Liver (tissue), 9 donors: ENCODE data around the gene TRIM32. TPM values are rescaled to one million over a fixed set of nuclear protein-coding genes. Genes with fewer than 3 reads are reported as not detected.

Source experiments
- DNase-seq: peaks from one replicate; pipeline ENCODE4 v3.0.0-alpha.2; 2017; ENCODE audit warnings: low spot score
- H3K27ac ChIP-seq, 2 donors: one replicate each; pipeline ENCODE4 v1.7.0; 2013; ENCODE audit warnings: inconsistent platforms in 2 of 2, low read length in 2 of 2, control low read depth in 1 of 2, low read depth in 1 of 2, mild to moderate bottlenecking in 1 of 2
- H3K27me3 ChIP-seq, 4 donors: one replicate each; pipeline versions ENCODE4 v1.6.1 to v1.7.0; 2013; ENCODE audit warnings: low read length in 3 of 4, inconsistent platforms in 1 of 4, mild to moderate bottlenecking in 1 of 4, moderate library complexity in 1 of 4; ENCODE audit not compliant: control insufficient read depth in 4 of 4, insufficient read depth in 4 of 4
- H3K36me3 ChIP-seq, 4 donors: one replicate each; pipeline versions ENCODE4 v1.6.1 to v1.7.0; 2013; ENCODE audit warnings: low read length in 3 of 4, mild to moderate bottlenecking in 3 of 4, low read depth in 1 of 4, moderate library complexity in 1 of 4; ENCODE audit not compliant: control insufficient read depth in 4 of 4, insufficient read depth in 3 of 4
- H3K4me1 ChIP-seq, 4 donors: one replicate each; pipeline versions ENCODE4 v1.6.1 to v1.7.0; 2013; ENCODE audit warnings: low read length in 3 of 4, mild to moderate bottlenecking in 3 of 4, moderate library complexity in 1 of 4; ENCODE audit not compliant: control insufficient read depth in 4 of 4, insufficient read depth in 4 of 4
- H3K4me3 ChIP-seq, 3 donors: one replicate each; pipeline versions ENCODE4 v1.6.1 to v1.7.0; 2013; ENCODE audit warnings: low read length in 3 of 3, control low read depth in 1 of 3, low read depth in 1 of 3, mild to moderate bottlenecking in 1 of 3
- H3K9ac ChIP-seq, 2 donors: one replicate each; pipeline ENCODE4 v1.7.0; 2013; ENCODE audit warnings: low read length in 2 of 2, mild to moderate bottlenecking in 2 of 2, moderate library complexity in 2 of 2, control low read depth in 1 of 2, low read depth in 1 of 2
- H3K9me3 ChIP-seq, 4 donors: one replicate each; pipeline versions ENCODE4 v1.6.1 to v1.7.0; 2013; ENCODE audit warnings: low read length in 3 of 4; ENCODE audit not compliant: control insufficient read depth in 4 of 4
- FOXA1 ChIP-seq: IDR thresholded peaks from 2 replicates; pipeline ENCODE4 v1.6.1; 2016; ENCODE audit warnings: antibody characterized with exemption
- FOXA2 ChIP-seq: IDR thresholded peaks from 2 replicates; pipeline ENCODE4 v1.6.1; 2016; ENCODE audit warnings: antibody characterized with exemption
- GABPA ChIP-seq, 2 donors: IDR thresholded peaks in 1 of 2; conservative IDR thresholded peaks in 1 of 2; 2 replicates each; pipeline ENCODE4 v1.6.1; 2016; ENCODE audit warnings: antibody characterized with exemption in 2 of 2, mild to moderate bottlenecking in 1 of 2, moderate library complexity in 1 of 2
- HNF4A ChIP-seq, 2 donors: conservative IDR thresholded peaks; 2 replicates each; pipeline ENCODE4 v1.6.1; 2016; ENCODE audit warnings: antibody characterized with exemption in 2 of 2, mild to moderate bottlenecking in 2 of 2
- HNF4G ChIP-seq: IDR thresholded peaks from 2 replicates; pipeline ENCODE4 v1.6.1; 2016; ENCODE audit warnings: antibody characterized with exemption
- JUND ChIP-seq, 2 donors: IDR thresholded peaks; 2 replicates each; pipeline ENCODE4 v1.6.1; 2016; ENCODE audit warnings: antibody characterized with exemption in 2 of 2
- RAD21 ChIP-seq, 2 donors: IDR thresholded peaks; 2 replicates each; pipeline ENCODE4 v1.6.1; 2016; ENCODE audit warnings: antibody characterized with exemption in 2 of 2, mild to moderate bottlenecking in 2 of 2
- RXRA ChIP-seq, 2 donors: IDR thresholded peaks; 2 replicates each; pipeline ENCODE4 v1.6.1; 2017 to 2018; ENCODE audit warnings: antibody characterized with exemption in 2 of 2, mild to moderate bottlenecking in 1 of 2
- YY1 ChIP-seq: IDR thresholded peaks from 2 replicates; pipeline ENCODE4 v1.6.1; 2016; ENCODE audit warnings: antibody characterized with exemption, mild to moderate bottlenecking
- ZBTB33 ChIP-seq: IDR thresholded peaks from 2 replicates; pipeline ENCODE4 v1.6.1; 2016; ENCODE audit warnings: antibody characterized with exemption
- WGBS: extraction: QIAGEN DNeasy Blood & Tissue Kit; methylation state at CpG from one replicate; pipeline ENCODE4 v1.1.7; 2013; 5-methylcytosine and 5-hydroxymethylcytosine counted together
- polyA plus RNA-seq, 2 donors: library from polyadenylated mRNA; stranded (reverse) in 1 of 2; unstranded in 1 of 2; fragments of 200-250 nt in 1 of 2; fragments of >200 nt in 1 of 2; fragmentation: Nextera tagmentation in 1 of 2; extraction: Ambion mirVana in 1 of 2; gene quantifications; one replicate each; pipeline versions ENCODE4 v1.2.1 to v1.2.3, GENCODE V29; 2013 to 2015
- total RNA-seq, 2 donors: library from RNA; depleted of rRNA; stranded (reverse); fragments of >200 nt; gene quantifications; one replicate each; pipeline ENCODE4 v1.2.3, GENCODE V29; 2014
- TF ChIP-seq, protein P1 (sequence below): fragments of 150-350 bp; IDR thresholded peaks from 2 replicates; pipeline ENCODE4 v1.5.1; 2017; ENCODE audit warnings: improper control_type of control experiment, low read depth, low read length; ENCODE audit not compliant: missing input control
- TF ChIP-seq, protein P2 (sequence below): IDR thresholded peaks from 2 replicates; pipeline ENCODE4 v1.6.1; 2016; ENCODE audit warnings: antibody characterized with exemption
- TF ChIP-seq, protein P3 (sequence below): IDR thresholded peaks from 2 replicates; pipeline ENCODE4 v1.6.1; 2016; ENCODE audit warnings: antibody characterized with exemption, mild to moderate bottlenecking
- TF ChIP-seq, protein P4 (sequence below): IDR thresholded peaks from 2 replicates; pipeline ENCODE4 v1.6.1; 2016; ENCODE audit warnings: antibody characterized with exemption
- donor health status: healthy.
- donor health status: healthy.
- donor health status: healthy.
- donor health status: healthy.
- donor health status: healthy.

TRIM32 gene
- total and polyA plus RNA-seq, 4 donors = 3.0 to 5.9 (median 3.5) TPM

GRCh38 chr9:116741742-116742141 lies 54.6 kb downstream of the TRIM32 start:
- Histone ChIP-seq H3K4me1 (peaks cover 0 to 5% (median 2%) of the 10 kb centered on the region in 4 donors), H3K4me3 (no peak overlapping the region), H3K9ac (no peak overlapping the region), H3K36me3 (no peaks in the 10 kb centered on the region), H3K9me3 (no peaks in the 10 kb centered on the region), H3K27ac (no peak overlapping the region), H3K27me3 (no peaks in the 10 kb centered on the region)
- WGBS = 59% methylated on average over 2 of the region's 2 CpGs
- DNase-seq = no peak
- no peak for TF ChIP-seq HNF4G
- no peak for TF ChIP-seq HNF4A (conservative IDR thresholded peaks at IDR 0.05)
- no peak for TF ChIP-seq RAD21 (IDR thresholded peaks at IDR 0.05)

- Histone ChIP-seq H3K4me1 (no peaks in the 10 kb centered on the region), H3K27ac (no peak overlapping the region), H3K36me3 (no peaks in the 10 kb centered on the region), H3K9me3 (no peaks in the 10 kb centered on the region), H3K4me3 (no peak overlapping the region), H3K9ac (no peak overlapping the region), H3K27me3 (no peaks in the 10 kb centered on the region)
- TF ChIP-seq, protein P1, sequence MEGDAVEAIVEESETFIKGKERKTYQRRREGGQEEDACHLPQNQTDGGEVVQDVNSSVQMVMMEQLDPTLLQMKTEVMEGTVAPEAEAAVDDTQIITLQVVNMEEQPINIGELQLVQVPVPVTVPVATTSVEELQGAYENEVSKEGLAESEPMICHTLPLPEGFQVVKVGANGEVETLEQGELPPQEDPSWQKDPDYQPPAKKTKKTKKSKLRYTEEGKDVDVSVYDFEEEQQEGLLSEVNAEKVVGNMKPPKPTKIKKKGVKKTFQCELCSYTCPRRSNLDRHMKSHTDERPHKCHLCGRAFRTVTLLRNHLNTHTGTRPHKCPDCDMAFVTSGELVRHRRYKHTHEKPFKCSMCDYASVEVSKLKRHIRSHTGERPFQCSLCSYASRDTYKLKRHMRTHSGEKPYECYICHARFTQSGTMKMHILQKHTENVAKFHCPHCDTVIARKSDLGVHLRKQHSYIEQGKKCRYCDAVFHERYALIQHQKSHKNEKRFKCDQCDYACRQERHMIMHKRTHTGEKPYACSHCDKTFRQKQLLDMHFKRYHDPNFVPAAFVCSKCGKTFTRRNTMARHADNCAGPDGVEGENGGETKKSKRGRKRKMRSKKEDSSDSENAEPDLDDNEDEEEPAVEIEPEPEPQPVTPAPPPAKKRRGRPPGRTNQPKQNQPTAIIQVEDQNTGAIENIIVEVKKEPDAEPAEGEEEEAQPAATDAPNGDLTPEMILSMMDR = no peak
- TF ChIP-seq FOXA1 = no peak
- no peak for TF ChIP-seq JUND (IDR thresholded peaks at IDR 0.05)
- TF ChIP-seq, protein P2, sequence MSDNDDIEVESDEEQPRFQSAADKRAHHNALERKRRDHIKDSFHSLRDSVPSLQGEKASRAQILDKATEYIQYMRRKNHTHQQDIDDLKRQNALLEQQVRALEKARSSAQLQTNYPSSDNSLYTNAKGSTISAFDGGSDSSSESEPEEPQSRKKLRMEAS = no peak
- TF ChIP-seq YY1 = no peak
- TF ChIP-seq, protein P3, sequence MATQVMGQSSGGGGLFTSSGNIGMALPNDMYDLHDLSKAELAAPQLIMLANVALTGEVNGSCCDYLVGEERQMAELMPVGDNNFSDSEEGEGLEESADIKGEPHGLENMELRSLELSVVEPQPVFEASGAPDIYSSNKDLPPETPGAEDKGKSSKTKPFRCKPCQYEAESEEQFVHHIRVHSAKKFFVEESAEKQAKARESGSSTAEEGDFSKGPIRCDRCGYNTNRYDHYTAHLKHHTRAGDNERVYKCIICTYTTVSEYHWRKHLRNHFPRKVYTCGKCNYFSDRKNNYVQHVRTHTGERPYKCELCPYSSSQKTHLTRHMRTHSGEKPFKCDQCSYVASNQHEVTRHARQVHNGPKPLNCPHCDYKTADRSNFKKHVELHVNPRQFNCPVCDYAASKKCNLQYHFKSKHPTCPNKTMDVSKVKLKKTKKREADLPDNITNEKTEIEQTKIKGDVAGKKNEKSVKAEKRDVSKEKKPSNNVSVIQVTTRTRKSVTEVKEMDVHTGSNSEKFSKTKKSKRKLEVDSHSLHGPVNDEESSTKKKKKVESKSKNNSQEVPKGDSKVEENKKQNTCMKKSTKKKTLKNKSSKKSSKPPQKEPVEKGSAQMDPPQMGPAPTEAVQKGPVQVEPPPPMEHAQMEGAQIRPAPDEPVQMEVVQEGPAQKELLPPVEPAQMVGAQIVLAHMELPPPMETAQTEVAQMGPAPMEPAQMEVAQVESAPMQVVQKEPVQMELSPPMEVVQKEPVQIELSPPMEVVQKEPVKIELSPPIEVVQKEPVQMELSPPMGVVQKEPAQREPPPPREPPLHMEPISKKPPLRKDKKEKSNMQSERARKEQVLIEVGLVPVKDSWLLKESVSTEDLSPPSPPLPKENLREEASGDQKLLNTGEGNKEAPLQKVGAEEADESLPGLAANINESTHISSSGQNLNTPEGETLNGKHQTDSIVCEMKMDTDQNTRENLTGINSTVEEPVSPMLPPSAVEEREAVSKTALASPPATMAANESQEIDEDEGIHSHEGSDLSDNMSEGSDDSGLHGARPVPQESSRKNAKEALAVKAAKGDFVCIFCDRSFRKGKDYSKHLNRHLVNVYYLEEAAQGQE = no peak
- TF ChIP-seq HNF4A (conservative IDR thresholded peaks at IDR 0.05) = no peak
- TF ChIP-seq RXRA (IDR thresholded peaks at IDR 0.05) = no peak
- no peak for TF ChIP-seq HNF4G
- TF ChIP-seq ZBTB33 = no peak
- no peak for TF ChIP-seq GABPA (IDR thresholded peaks at IDR 0.05 in 1 of 2, conservative IDR thresholded peaks at IDR 0.05 in 1 of 2)
- TF ChIP-seq FOXA2 = no peak
- TF ChIP-seq, protein P4, sequence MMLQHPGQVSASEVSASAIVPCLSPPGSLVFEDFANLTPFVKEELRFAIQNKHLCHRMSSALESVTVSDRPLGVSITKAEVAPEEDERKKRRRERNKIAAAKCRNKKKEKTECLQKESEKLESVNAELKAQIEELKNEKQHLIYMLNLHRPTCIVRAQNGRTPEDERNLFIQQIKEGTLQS = no peak
- WGBS = 95% methylated on average over 3 of the region's 3 CpGs
- no peak for DNase-seq
These were observed 62.1 kb downstream of the TRIM32 start for GRCh38 chr9:116749176-116749575.
